NT2/D1 (cell line): ENCODE measurements around the gene COG4.

Experiments
- SUZ12 ChIP-seq: IDR thresholded peaks from 2 replicates; pipeline ENCODE4 v1.6.1; 2011; ENCODE audit not compliant: insufficient read length, insufficient read depth; ENCODE audit errors: extremely low read depth
- ZNF274 ChIP-seq: IDR thresholded peaks from 2 replicates; pipeline ENCODE4 v1.6.1; 2011; ENCODE audit warnings: mild to moderate bottlenecking, low read depth, low read length

DNA sequence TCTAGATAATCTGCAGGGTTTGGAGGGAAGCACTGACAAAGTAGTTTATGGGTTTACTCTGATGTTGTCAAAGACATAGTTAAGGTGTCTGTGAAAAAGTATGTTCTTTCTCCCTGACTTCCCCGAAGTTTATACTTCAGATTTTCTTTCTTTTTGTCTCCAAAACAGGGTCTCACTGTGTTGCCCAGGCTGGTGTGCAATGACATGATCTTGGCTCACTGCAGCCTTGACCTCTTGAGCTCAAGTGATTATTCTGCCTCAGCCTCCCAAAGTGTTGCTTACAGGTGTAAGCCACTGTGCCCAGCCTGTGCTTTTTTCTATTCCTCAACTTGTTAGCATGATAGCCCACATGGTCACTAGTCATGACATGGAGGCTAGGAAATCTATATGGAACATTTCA, 21.2 kb upstream of the COG4 start:
- TF ChIP-seq ZNF274: no peak
- no peak for TF ChIP-seq SUZ12
